ENCODE measurements around the gene MEGF6. TPM values are rescaled to one million over a fixed set of nuclear protein-coding genes. Genes with fewer than 3 reads are reported as not detected.
A peak's percentile ranks its signal among the peaks of the same experiment; 100 is the strongest.

Gene MEGF6
- polyA plus RNA-seq, 4 donors: 6.3 to 19.0 (median 15.1) TPM

DNA sequence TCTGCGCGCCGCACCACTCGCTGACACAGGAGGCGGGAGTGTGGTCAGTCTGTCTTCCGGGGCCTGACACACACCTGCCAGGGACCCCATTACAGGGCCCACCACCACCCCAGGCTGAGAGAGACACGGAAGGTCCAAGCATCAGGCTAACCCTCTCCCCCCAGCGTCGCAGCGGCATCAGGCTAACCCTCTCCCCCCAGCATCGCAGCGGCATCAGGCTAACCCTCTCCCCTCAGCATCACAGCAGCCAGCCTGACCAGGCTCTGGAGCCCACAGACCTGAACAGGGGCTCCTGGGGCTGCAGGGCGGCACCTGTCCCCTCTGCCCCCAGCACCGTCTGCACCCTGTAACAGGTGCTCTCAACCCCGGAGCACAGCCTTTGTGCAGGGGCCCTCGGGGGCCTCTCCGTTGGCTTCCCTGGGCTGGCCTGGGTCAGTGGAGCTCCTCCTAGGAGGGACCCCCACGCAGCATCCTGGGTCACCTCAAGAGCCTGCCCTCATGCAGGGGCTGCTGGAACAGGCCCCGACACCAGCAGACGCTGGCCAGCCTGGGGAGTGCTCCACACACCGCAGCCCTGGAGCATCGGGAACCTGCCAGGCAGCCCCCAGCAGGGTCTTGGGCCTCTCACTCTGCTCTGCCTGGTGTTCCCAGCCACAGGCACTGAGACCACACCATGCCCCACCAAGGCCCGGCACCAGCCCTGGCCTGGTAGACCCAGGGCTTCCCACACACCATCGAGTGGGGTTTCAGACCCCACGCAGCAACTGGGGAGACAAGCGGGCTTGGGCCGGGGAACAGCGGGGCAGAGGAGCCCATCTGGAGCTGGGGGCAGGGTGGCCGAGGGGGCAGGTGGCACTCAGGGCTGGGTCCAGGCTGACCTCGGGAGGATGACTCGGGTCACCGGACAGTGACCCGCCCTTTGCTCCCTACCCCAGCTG is 67.0 kb downstream of the MEGF6 start:
- DNase-seq (ENCODE audit: low read depth in 4 of 4, low spot score in 2 of 4): no peak

GRCh38 chr1:3543076-3544039 is 68.0 kb downstream of the MEGF6 start:
- no peak for DNase-seq (ENCODE audit: low read depth in 4 of 4, low spot score in 2 of 4)

DNA sequence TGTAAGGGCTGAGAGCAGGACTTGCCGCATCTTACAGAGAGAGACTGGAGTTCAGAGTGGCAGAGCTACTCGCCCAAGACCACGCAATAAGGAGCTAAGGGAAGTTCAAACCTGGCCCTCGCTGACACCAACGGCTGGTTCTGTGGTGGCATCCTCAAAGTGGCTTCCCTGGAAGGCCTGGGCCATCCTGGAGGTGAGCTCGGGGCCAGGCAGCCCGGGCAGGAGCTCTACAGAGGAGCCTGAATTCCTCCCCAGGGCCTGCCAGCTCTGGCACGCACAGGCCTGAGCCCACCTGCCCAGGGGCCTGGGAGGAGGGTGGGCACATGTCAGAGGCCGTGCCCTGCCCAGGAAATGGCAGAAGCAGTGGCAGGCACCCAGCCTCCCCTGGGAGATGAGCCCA is 68.6 kb downstream of the MEGF6 start:
- DNase-seq (ENCODE audit: low read depth in 4 of 4, low spot score in 2 of 4): no peak

- DNase-seq (ENCODE audit: low read depth in 4 of 4, low spot score in 2 of 4): no peak
Observed at GRCh38 chr1:3541936-3542335, 69.4 kb downstream of the MEGF6 start.

DNA sequence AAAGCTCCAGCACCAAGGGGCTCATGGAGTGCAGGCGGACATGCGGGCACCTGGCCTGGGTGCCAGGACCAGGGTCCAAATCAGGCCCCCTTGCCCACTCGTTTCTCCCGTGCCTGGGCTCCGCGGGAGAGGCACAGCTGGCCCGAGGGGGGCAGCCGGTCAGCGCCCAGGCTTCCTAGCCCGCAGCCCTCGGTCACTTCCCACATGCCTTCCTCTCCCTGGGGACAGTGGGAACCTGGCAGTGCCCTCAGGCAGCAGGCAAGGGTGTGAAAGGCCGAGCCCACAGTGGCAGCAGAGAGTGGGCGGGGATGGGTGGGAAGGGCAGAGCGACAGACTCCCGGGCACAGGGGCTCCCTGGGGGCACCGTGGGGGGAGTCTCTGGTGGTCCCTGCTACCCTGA is 69.8 kb downstream of the MEGF6 start:
- no peak for DNase-seq (ENCODE audit: low read depth in 4 of 4, low spot score in 2 of 4)

GRCh38 chr1:3540876-3541275 is 70.4 kb downstream of the MEGF6 start:
- DNase-seq (ENCODE audit: low read depth in 4 of 4, low spot score in 2 of 4): no peak

GRCh38 chr1:3539707-3540425 is 71.4 kb downstream of the MEGF6 start:
- DNase-seq (ENCODE audit: low read depth in 4 of 4, low spot score in 2 of 4): no peak

DNA sequence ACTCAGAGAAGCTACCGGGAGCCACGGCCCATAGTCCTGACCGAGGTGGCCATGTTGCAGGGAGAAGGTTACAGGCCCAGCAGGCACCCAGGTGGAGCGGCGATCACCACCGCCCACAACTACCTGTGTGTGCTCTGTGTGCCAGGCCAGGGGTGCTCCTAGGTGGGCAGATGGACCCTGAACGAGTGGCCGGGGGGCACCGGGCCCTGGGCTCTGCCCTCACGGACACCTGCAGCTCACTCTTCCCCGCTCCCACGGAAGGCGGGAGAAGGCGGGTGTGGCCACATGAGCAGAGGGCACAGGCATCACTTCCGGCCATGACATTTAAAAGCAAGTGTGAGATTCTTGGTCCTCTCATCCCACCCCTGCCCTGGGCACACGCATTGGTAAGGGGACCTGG is 73.9 kb downstream of the MEGF6 start:
- DNase-seq (ENCODE audit: low read depth in 4 of 4, low spot score in 2 of 4): no peak

DNA sequence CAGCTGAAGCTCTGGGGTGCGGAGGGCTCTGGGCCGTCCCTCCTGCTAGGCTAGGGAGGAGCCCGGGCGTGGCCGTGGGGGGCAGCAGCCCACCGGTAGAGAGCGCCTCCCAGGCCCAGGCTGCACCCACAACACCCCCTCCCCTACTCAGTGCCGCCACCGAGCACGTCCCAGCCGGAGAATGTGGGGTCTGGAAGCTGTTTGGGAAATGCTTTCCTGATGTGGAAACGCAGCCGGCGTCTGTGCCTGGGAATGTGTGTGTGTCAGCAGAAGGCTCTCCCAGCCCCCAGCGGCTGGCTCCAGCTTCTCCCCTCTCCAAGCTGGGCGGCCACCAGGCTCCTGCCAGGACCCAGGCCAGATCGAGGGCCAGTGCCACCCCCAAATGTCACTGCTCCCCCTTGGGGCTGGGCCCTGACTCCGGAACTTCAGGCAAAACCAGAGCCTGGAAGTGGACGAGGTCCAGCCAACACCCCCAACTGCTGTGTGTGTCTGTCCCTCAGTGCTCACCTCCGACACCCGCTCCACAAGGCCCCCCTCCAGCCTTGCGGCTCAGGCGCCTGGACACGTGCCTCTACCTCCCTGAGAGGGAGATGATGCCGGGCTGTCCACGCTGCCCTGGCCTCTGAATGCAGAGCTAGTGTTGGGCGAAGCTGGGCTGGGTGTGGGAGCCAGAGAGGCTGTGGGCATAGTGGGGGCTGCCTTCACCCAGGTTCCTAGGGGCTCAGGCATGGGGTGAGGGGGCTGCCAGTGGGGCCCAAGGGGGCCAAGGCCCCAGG is 74.7 kb downstream of the MEGF6 start:
- DNase-seq (ENCODE audit: low read depth in 4 of 4, low spot score in 2 of 4): no peak

DNA sequence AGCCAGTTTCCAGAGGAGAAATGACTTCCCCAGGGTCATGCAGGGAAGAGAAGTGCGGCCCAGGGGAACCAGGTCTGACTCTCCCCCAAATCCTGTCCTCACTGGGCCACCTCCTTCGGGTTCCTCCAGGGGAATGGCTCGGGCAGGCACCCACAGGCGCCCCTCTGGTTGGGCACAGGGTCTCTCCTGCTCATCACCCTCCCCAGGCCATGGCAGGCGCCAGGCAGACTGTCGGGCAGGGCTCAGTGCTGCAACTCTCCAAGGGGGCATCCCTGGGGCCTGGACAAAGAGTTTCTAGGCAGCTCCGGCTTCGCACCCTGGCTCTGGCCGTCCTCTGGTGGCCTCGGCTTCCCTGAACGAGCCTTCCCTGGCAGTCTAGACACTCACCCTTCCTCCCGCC is 75.6 kb downstream of the MEGF6 start:
- DNase-seq (ENCODE audit: low read depth in 4 of 4, low spot score in 2 of 4): no peak

DNA sequence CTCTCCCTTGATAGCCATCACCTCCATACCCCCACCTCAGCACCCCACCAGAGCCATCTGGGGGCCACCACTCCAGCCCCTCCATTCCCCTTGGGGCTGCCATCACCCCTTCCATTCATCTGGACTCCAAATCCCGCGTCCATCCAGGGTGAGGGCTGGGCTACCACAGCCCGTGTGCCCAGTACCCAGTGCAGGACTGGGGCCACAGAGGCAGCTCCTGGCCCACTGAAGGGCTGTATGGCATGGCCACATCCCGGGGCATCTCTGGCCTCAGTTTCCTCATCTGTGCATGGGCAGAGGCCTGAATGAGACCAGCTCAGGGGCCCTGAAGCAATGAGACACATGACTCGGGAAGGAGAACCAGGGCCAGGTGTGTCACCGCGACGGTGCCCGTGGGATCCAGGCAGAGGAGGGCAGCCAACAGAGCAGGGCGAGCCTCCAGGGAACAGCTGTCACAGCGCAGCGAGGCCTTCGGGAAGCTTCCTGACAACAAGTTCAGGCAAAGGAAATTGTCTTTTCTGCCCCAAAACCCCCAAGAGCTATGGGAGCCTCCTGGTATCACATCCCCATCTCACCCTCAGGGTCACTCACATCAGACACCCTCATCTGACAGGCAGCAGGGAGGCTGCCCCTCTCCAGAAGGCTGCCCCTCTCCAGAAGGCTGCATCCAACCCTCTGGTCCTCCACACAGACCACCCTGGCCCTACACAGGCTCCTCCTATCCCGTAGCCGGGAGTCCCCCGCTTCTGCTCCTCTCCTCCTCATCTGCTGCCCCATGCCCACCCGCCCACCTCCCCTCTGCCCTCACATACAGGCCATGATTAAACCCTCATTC is 76.3 kb downstream of the MEGF6 start:
- no peak for DNase-seq (ENCODE audit: low read depth in 4 of 4, low spot score in 2 of 4)

DNA sequence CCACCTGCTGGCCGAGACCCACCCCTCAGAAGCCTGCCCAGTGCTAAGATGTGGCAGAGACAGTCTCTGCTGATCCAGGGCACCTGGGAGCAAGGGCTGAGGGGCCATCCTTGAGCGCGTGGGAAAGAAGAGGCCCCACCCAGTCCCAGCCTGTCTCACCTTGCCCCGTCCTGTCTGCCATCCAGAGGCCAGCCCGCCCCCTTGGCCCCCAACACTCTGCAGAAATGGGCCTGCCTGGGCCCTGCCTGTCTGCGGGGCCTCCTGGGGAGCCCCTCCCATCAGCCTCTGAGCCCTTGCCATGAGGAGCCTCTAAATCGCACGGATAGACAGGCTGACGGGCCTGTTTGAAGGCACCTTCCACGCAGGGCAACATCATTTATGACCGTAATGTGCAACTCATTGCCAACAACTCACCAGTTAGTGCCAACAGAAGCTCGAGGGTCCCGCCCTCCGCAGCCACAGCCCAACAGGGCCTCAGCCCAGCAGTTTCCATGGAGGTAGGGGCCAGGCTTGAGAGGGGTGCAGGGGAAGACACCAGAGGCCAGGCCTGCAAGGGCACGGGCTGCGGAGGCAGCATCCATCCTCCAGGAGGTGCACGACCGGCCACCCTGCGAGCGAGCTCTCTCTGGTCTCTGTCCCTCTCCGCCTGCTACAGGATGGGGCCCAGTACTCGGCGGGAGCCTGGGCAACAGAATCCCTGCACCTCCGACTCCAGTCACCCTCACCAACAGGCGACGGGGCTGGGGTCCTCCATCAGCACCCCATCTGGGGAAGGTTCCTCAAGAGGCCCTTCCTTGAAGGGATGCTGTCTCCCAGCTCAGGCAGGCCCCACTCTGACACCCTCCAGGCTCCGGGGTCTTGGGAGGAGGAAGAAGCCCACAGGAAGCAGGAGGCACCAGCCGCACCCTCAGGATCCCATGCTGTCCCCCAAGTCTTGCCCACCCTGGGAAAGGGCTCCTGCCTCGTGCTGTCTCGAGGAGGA is 78.0 kb downstream of the MEGF6 start:
- no peak for DNase-seq (ENCODE audit: low read depth in 4 of 4, low spot score in 2 of 4)

DNA sequence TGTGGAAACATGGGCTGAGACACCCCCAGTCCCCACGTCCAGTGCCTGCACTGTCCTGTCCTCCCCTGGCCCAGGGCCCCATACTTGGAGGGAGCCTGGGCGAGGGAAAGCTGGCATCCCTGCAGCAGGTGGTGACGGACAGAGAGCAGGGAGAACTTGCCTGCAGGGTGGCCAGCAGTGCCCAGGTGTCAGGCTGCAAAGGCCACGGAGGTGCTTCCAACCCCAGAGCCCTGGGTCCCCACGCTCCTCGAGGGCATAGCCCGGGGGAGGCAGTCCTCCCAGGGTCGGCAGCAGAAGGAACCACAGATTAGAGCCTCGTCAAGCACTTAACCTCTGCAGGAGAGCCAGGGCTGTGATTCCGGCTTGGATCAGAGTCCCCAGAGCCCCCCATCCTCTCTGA is 79.4 kb downstream of the MEGF6 start:
- DNase-seq (ENCODE audit: low read depth in 4 of 4, low spot score in 2 of 4): no peak

DNA sequence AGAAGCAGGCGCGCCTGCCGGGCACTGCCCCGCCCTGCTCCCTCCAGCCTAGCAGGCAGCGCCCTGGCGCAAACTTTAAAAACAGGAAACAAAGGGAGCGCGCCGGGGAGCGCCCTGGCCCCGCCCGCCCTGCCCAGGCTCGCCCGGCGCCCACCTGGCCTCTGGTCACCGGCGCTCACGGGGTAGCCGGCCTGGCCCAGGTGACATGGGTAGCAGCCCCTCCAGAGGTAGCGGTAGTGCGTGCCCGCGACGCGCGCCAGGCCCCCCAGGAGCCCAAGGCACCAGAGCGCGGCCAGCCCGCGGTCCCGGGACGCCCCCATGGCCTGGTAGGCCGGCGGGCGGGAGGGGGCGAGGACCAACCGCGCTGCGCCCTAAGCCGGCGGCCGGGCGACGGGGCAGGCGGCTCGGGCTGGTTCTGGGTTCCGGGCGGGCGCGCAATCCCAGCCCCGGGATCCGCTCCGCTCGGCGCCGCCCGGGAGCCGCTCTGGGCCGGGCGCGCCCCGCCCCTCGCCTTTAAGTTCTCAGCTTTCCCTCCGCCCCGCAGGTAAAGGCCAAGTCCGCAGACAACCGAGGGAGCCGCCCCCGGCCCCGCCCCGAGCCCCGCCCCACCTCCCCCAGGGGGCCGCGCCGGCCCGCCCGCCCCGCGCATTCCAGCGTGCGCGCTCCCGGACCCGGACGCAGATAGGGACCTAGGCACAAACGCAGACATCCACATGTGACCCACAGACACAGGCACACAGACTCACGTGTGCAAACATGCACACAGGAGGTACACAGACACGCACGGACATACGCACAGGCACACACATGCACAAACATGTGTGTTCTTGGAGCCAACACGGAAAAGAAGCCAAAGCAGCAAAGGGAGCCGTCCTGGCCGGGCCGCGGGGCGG is 80.1 kb downstream of the MEGF6 start:
- peak in 2 of 4 donors; percentile 70 to 72 for DNase-seq (ENCODE audit: low read depth in 4 of 4, low spot score in 2 of 4)

GRCh38 chr1:3530086-3530925 is 81.0 kb downstream of the MEGF6 start:
- no peak for DNase-seq (ENCODE audit: low read depth in 4 of 4, low spot score in 2 of 4)

All from left renal cortex interstitium (tissue), 4 donors.